NCI-H1092 (cell line): Measurements from ENCODE around the gene TIGAR.
A peak's percentile ranks its signal among the peaks of the same experiment; 100 is the strongest.

Experiments
- DNase-seq: peaks from one replicate; lab custom pipeline; 2025; lab: John Stamatoyannopoulos, UW

The TIGAR gene

DNA sequence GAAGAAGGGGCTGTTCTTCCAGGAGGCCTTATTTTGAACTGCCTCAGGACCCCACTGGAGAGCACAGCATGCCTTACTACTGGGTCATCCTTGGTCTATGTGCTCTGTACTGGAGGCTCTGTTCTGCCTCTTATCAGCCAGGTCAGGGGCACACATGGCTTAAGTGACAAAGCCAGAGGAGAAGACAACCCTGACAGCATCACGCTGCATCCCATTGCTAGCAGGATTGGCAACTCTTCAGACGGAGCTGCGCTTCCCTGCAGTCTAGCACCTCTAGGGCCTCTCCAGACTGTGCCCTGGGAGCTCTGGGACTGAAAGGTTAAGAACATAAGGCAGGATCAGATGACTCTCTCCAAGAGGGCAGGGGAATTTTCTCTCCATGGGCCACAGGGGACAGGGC is 17.3 kb upstream of the TIGAR start:
- no peak for DNase-seq

DNA sequence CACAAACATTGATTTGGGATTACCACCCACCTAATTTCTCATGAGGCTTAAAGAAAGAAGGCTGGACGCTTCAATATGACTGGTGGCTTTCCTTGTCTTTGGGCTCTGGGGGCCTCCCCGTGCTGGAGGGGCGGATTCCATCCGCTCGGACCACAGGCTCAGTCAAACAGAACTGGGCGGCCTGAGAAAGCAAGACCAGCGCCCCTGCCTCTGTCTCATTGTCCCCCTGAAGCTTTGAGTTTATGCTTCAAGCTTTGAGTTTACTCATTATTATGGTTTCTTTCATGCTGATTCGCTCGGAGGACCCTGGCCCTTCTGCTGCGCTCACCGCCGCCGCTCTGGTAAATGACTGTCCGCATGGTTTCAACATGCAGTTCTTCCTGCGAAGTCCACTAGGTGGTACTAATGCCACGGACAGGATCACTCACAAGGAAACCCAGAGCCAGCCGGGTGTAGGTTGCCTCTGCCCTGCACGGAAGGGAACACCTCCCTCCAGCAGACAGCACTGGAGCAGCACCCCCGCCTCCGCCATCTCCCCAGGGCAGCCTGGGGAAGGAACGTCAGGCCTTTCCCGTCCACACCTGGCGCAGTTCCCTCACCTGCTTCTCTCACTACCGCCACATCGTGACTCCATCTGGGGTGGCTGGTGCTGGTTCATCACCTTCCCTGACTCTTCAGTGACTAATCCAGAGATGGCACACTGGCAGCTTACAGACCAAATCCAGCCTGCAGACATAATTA is 13.2 kb upstream of the TIGAR start:
- DNase-seq = peak; percentile 68

- DNase-seq = no peak
Observed at GRCh38 chr12:4308334-4308950, 12.6 kb upstream of the TIGAR start.

- no peak for DNase-seq
Observed at GRCh38 chr12:4311776-4312175, 9.2 kb upstream of the TIGAR start.

DNA sequence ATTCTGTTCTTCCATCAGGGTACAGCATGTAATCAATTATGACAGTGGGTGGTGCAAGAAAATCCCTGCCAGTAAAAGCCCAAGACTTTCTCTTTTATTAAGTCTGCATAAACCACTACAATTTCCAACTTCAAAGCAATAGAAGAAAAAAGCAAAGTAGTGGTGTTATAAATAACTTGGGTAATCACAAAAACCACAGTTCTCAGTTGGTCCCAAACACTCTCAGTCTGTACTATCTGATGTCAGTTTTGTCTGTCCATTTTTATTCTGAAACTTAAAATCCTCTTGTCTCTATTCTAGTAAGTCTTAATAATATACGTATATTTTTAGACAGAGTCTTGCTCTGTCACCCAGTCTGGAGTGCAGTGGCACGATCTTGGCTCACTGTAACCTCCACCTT is 8.8 kb upstream of the TIGAR start:
- DNase-seq = no peak

DNA sequence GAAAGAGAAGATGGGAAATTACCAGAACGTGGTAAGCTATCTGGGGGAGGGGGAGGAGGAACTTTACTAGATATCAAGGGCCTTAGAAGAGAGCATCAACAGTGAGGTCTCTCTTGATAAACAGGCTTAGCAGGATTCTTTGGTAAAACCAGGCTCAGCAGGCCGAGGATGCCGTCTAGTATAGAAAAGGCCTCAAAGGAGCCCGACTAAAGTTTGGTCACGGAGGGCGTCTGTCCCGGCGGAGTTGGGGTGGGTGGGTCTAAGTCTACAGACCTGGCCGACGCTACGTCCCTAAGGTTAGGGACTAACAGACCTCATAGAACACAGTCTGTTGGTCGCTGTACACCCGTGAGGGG is 538 bp upstream of the TIGAR start:
- DNase-seq = no peak

- no peak for DNase-seq
Observed at GRCh38 chr12:4322726-4323125, 1.7 kb downstream of the TIGAR start.

- no peak for DNase-seq
Observed at GRCh38 chr12:4323396-4323795, 2.4 kb downstream of the TIGAR start.

- DNase-seq = no peak
Observed at GRCh38 chr12:4324366-4324765, 3.4 kb downstream of the TIGAR start.

GRCh38 chr12:4325966-4326365 is 5.0 kb downstream of the TIGAR start:
- no peak for DNase-seq

DNA sequence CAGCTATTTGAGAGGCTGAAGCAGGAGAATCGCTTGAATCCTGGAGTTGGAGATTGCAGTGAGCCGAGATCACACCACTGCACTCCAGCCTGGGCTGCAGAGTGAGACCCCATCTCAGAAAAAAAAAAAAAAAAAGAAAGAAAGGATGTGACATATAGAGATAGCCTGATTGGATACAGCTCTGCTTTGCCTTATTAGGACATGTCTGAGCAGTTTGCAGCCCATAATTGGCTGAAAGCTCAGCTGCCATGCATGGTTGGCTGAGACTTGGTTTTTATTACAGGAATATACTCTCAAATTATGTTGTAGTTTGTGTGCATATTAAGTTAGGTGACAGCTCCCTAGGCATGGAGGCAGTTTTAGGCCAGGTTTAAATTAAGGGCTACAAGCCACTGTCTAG is 6.3 kb downstream of the TIGAR start:
- no peak for DNase-seq

GRCh38 chr12:4330203-4330602 is 9.2 kb downstream of the TIGAR start:
- DNase-seq = no peak

DNA sequence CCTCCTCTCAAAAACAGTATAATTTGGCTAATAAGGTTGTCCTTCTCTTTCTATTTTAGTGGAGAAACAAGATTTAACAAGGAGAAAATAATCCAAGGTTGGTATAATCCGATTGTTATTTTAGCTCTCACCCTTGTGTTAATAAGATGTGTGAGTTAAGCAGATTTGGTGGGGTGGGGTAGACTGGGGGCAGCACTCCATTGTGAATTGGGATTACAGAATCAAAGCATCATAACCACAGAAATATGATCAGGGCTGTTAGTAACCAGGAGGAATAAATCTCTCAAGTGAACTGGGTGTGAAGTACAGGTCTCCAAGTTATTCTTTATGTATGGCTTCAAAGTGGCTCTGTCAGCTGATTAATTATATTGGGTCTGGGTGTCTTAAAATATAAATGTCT is 10.2 kb downstream of the TIGAR start:
- DNase-seq = no peak

DNA sequence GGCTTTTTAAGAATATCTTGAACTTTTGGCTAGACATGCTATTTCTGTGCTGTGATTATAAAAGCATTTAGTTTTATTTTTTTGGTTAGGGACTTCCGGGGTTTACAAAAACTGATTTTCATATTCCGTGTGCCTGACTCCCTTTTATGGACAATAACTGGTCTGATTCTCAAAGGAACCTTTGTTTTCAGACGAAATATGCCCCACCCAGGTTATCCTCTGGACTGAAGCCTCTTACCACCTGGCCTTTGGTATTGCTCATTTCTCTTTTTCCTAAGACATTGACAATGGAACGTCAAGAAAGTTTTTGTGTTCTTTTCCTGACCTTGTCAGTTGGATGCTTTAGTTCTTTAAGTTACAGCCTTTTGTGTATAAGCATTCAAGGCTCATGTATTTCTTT is 10.8 kb downstream of the TIGAR start:
- no peak for DNase-seq

DNA sequence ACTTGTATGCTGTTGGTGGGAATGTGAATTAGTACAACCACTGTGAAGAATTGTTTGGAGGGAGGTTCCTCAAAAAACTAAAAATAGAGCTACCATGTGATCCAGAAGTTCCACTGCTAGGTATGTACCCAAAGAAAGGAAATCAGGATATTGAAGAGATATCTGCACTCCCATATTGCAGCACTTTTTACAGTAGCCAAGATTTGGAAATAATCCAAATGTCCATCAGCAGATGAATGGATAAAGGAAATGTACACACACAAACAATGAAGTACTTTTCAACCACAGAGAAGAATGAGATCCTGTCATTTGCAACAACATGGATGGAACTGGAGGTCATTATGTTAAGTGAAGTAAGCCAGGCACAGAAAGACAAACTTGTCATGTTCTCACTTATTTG is 25.9 kb downstream of the TIGAR start:
- no peak for DNase-seq

DNA sequence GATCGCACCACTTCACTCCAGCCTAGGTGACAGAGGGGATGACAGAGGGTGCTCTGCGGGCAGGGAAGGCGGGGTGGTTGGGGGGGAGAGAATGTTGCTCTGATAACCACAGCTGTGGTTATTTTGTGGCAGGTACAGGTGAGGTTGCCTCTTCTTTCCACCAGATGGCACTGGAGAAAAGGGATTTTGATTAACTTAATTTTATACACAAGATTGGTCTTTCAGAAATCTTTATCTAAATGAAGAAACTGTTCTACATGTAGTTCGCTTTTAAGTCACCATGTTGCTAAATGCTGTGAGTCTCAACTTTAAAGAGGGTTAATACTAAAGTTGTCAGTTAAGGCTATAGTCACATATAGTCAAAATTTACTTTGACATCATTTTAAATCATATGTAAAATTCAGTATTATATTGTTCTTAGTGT is 32.8 kb downstream of the TIGAR start:
- DNase-seq = no peak

- DNase-seq = no peak
Observed at GRCh38 chr12:4355156-4356040, 34.4 kb downstream of the TIGAR start.

DNA sequence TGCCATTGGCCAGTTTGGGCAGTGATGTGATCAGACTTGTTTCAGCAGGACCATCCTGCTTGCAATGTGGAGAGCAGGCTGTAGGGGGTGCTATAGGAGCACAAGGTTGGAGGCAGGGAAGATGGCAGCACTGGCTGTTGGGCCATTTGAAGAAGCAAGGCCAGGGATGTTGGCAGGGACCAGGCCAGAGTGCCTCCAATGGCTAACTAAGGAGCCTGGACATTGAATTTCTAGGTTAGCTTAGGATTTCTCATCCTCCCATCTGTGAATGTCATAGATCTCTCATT is 35.0 kb downstream of the TIGAR start:
- DNase-seq = no peak

GRCh38 chr12:4366090-4366489 is 45.1 kb downstream of the TIGAR start:
- no peak for DNase-seq

DNA sequence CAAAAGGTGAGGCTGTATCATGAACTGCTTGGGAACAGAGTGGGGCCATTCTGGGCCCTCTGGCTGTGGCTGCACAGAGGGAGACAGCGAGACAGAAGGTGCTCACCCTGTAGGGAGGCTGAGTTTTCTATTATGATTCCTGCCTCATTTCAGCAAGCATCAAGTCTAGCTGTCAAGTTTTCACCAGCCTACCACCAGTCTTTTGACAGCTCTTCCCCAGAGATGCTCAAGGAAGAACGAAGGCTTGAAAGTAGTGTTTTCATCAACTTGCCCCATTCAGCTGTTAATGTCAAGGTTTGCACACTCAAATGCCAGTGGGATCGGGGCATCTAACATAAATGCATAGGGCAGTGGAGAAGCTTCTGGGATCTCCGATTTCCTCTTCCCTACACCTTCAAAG is 48.5 kb downstream of the TIGAR start:
- no peak for DNase-seq

DNA sequence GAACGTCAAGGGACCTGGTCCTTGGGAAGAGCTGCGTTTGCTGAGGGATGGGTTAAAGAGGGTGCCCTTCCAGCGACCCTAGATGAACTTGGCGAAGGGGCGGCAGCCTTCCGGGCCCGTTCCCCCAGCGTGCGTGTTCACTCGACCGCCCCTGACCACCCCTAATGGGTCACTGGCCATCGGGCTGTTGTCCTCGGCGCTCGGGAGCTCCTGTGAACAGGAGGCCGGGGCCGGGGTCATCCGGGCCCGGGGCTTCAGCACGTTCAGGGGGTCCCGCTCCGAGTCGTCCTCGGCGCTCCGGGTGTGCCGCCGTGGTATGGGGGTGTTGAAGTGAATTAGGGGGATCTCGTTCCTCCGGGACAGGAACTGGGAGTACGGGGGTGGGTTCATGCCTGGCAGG is 49.3 kb downstream of the TIGAR start:
- DNase-seq = no peak

GRCh38 chr12:4372653-4373052 is 51.6 kb downstream of the TIGAR start:
- no peak for DNase-seq

DNA sequence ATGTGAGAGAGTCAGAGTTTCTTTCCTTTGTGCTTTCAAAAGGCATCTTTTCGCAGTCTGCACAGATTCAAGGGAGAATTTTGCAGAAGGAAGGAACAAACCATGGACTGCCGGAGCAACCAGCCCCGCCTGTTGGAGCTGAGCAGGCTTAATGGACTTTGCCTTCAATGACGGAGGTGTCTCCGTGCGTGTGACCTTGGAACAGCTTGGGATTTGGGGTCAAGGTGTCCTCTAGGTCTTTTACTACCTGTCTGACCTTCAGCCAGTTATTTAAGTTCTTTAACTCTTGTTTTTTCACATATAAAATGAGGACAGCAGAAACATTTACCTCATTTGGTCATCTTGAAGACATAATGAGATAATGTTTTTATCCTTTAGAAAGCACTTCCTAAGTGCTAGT is 54.4 kb downstream of the TIGAR start:
- DNase-seq = no peak
